Stomach (tissue), 9 donors: Measurements from ENCODE around the gene GNB4. TPM values are rescaled to one million over a fixed set of nuclear protein-coding genes. Genes with fewer than 3 reads are reported as not detected.

Experiments used
- DNase-seq, 2 donors: peaks; one replicate each; pipeline versions ENCODE4 v3.0.0 to v3.0.0-alpha.2; 2013 to 2019
- H3K27ac ChIP-seq, 5 donors: fragments of 200-600 bp in 4 of 5; sonication (generic) in 4 of 5; one replicate each; pipeline ENCODE4 v1.5.1; 2013 to 2019; ENCODE audit warnings: mild to moderate bottlenecking in 1 of 5, moderate library complexity in 1 of 5
- H3K27me3 ChIP-seq, 3 donors: fragments of 200-600 bp; sonication (generic); one replicate each; pipeline ENCODE4 v1.5.1; 2017 to 2019; ENCODE audit warnings: mixed run types in 1 of 3
- H3K36me3 ChIP-seq, 4 donors: fragments of 200-600 bp; sonication (generic); 1 replicate in 3 of 4; 2 replicates in 1 of 4; pipeline ENCODE4 v1.5.1; 2016 to 2019
- H3K4me1 ChIP-seq, 4 donors: fragments of 200-600 bp; sonication (generic); one replicate each; pipeline ENCODE4 v1.5.1; 2016 to 2019
- H3K4me3 ChIP-seq, 4 donors: fragments of 200-600 bp; sonication (generic) in 3 of 4; one replicate each; pipeline ENCODE4 v1.5.1; 2016 to 2019; ENCODE audit warnings: mild to moderate bottlenecking in 1 of 4
- H3K9me3 ChIP-seq, 4 donors: fragments of 200-600 bp; sonication (generic); one replicate each; pipeline ENCODE4 v1.5.1; 2016 to 2019
- CTCF ChIP-seq, 7 experiments: fragments of 450-650 bp in 4 of 7; fragments of 200-600 bp in 3 of 7; sonication (generic) in 3 of 7; IDR thresholded peaks; one replicate each; pipeline ENCODE4 v1.5.1; 2016 to 2019; ENCODE audit warnings: antibody characterized with exemption in 7 of 7, control low read depth in 2 of 7, mild to moderate bottlenecking in 1 of 7
- EP300 ChIP-seq: sonication (generic); formaldehyde crosslinking; IDR thresholded peaks from one replicate; pipeline ENCODE4 v1.6.1; 2017; ENCODE audit warnings: antibody characterized with exemption
- POLR2A ChIP-seq, 4 donors: fragments of 450-650 bp; IDR thresholded peaks; one replicate each; pipeline ENCODE4 v1.6.1; 2016; ENCODE audit warnings: antibody characterized with exemption in 4 of 4, control low read depth in 2 of 4, mild to moderate bottlenecking in 1 of 4, moderate library complexity in 1 of 4
- POLR2AphosphoS5 ChIP-seq, 3 donors: sonication (generic); formaldehyde crosslinking; IDR thresholded peaks; one replicate each; pipeline ENCODE4 v1.6.1; 2016; ENCODE audit warnings: antibody characterized with exemption in 3 of 3
- WGBS, 5 donors: extraction: QIAGEN DNeasy Blood & Tissue Kit in 3 of 5; methylation state at CpG; one replicate each; pipeline versions ENCODE4 v1.1.5 to v1.1.7; 2013 to 2018; 5-methylcytosine and 5-hydroxymethylcytosine counted together
- intact Hi-C: fragments of 100-400 bp; cut with DNase I; formaldehyde crosslinking; loops from one replicate; pipeline ENCODE4 v1.15.1; 2023; ENCODE audit warnings: low total_unique reads
- polyA plus RNA-seq, 3 donors: library from polyadenylated mRNA; stranded (reverse); fragments of 200-250 nt; gene quantifications; one replicate each; pipeline ENCODE4 v1.2.3, GENCODE V29; 2013
- total RNA-seq, 5 donors: library from RNA; depleted of rRNA; stranded (reverse); fragments of >200 nt; gene quantifications; one replicate each; pipeline versions ENCODE4 v1.1.0 to v1.2.3, GENCODE V29; 2014 to 2016
- donor health status: healthy with polysubstance abuse.
- donor health status: Bipolar disorder and iron deficiency.
- donor health status: healthy.

GNB4 gene
- total and polyA plus RNA-seq, 8 donors: 3.8 to 81.3 (median 25.4) TPM

GRCh38 chr3:179398574-179399231 is 52.6 kb downstream of the GNB4 start:
- Histone ChIP-seq H3K4me3 (no peak overlapping the region), H3K9me3 (no peaks in the 10 kb centered on the region), H3K36me3 (peaks cover 8 to 74% (median 62%) of the 10 kb centered on the region in 4 donors), H3K27ac (no peak overlapping the region), H3K4me1 (no peaks in the 10 kb centered on the region), H3K27me3 (no peaks in the 10 kb centered on the region)
- WGBS, 5 donors: 79 to 85% (median 80%) methylated on average over 2 of the region's 2 CpGs
- DNase-seq: no peak
- intact Hi-C loops: no loop called here
- TF ChIP-seq POLR2A (IDR thresholded peaks at IDR 0.05) (no peak), CTCF (IDR thresholded peaks at IDR 0.05) (no peak), POLR2AphosphoS5 (IDR thresholded peaks at IDR 0.05) (no peak), EP300 (no peak)

- Histone ChIP-seq H3K9me3 (no peaks in the 10 kb centered on the region), H3K4me1 (no peaks in the 10 kb centered on the region), H3K27ac (no peak overlapping the region), H3K27me3 (no peaks in the 10 kb centered on the region), H3K36me3 (peaks cover 26 to 87% (median 73%) of the 10 kb centered on the region in 4 donors), H3K4me3 (no peak overlapping the region)
- intact Hi-C loops: no loop called here
- TF ChIP-seq EP300 (no peak), POLR2A (IDR thresholded peaks at IDR 0.05) (no peak), CTCF (IDR thresholded peaks at IDR 0.05) (no peak), POLR2AphosphoS5 (IDR thresholded peaks at IDR 0.05) (no peak)
- 85 to 98% (median 89%) methylated on average over 1 of the region's 1 CpG for WGBS, 5 donors
- no peak for DNase-seq
Measured at GRCh38 chr3:179391906-179392305, 59.4 kb downstream of the GNB4 start.

- Histone ChIP-seq H3K9me3 (no peaks in the 10 kb centered on the region), H3K4me1 (no peaks in the 10 kb centered on the region), H3K27me3 (no peaks in the 10 kb centered on the region), H3K27ac (no peak overlapping the region), H3K36me3 (peaks cover 24 to 86% (median 75%) of the 10 kb centered on the region in 4 donors), H3K4me3 (no peak overlapping the region)
- WGBS, 5 donors: 88 to 97% (median 94%) methylated on average over 1 of the region's 1 CpG
- no peak for DNase-seq
- intact Hi-C loops: no loop called here
- TF ChIP-seq EP300: no peak
- no peak for TF ChIP-seq CTCF (IDR thresholded peaks at IDR 0.05)
- TF ChIP-seq POLR2A (IDR thresholded peaks at IDR 0.05): no peak
- no peak for TF ChIP-seq POLR2AphosphoS5 (IDR thresholded peaks at IDR 0.05)
Measured at GRCh38 chr3:179376474-179376873, 74.8 kb downstream of the GNB4 start.

GRCh38 chr3:179375091-179375999 is 75.9 kb downstream of the GNB4 start:
- Histone ChIP-seq H3K36me3 (peaks cover 20 to 86% (median 73%) of the 10 kb centered on the region in 4 donors), H3K27me3 (no peaks in the 10 kb centered on the region), H3K4me1 (no peaks in the 10 kb centered on the region), H3K4me3 (no peak overlapping the region), H3K27ac (no peak overlapping the region), H3K9me3 (no peaks in the 10 kb centered on the region)
- DNase-seq: no peak
- TF ChIP-seq EP300 (no peak), POLR2A (IDR thresholded peaks at IDR 0.05) (no peak), CTCF (IDR thresholded peaks at IDR 0.05) (no peak), POLR2AphosphoS5 (IDR thresholded peaks at IDR 0.05) (no peak)
- WGBS, 5 donors: 86 to 92% (median 91%) methylated on average over 12 of the region's 12 CpGs
- intact Hi-C loops: no loop called here
